IMR-90 (cell line): ENCODE results near the gene LNX1. TPM values are rescaled to one million over a fixed set of nuclear protein-coding genes. Genes with fewer than 3 reads are reported as not detected.

Experiments used
- ATAC-seq: fragments of 200-7000 bp; cut with Tn5 transposase; 2 replicates; pipeline ENCODE4 v1.9.1; 2020; ENCODE audit warnings: low read depth, mild to moderate bottlenecking, moderate library complexity
- BruUV-seq: library from RNA; stranded (reverse); fragments of 400-500 nt; replicated peaks from 2 replicates; lab custom pipeline; 2021; lab: Mats Ljungman, UMichigan
- CTCF ChIA-PET: fragments of 300-600 bp; formaldehyde crosslinking; extraction: SDS; loops from one replicate; lab custom pipeline; 2021; ENCODE audit warnings: antibody characterized with exemption; lab: Yijun Ruan, JAX
- POLR2A ChIA-PET: fragments of 300-600 bp; sonication (Branson Sonifier 250); formaldehyde crosslinking; loops from one replicate; lab custom pipeline; 2022; ENCODE audit warnings: antibody characterized with exemption; ENCODE audit not compliant: unreplicated experiment; lab: Charles Lee
- DNase-seq: peaks from one replicate; pipeline ENCODE4 v3.0.0; 2013
- H2AFZ ChIP-seq: replicated peaks from 2 replicates; pipeline ENCODE3; 2013; ENCODE audit warnings: low read length, mild to moderate bottlenecking; ENCODE audit not compliant: poor library complexity
- H2AK5ac ChIP-seq: 2 replicates; pipeline ENCODE4 v1.6.1; 2013; ENCODE audit warnings: low read depth, low read length, inconsistent platforms
- H2AK9ac ChIP-seq: replicated peaks from 2 replicates; pipeline ENCODE3; 2013; ENCODE audit warnings: mild to moderate bottlenecking, low read depth, low read length, moderate library complexity; ENCODE audit not compliant: poor library complexity
- H2BK120ac ChIP-seq: 2 replicates; pipeline ENCODE4 v1.6.1; 2013; ENCODE audit warnings: low read depth, low read length, inconsistent platforms
- H2BK15ac ChIP-seq: 3 replicates; pipeline ENCODE4 v1.6.1; 2013; ENCODE audit warnings: low read depth, low read length, inconsistent platforms
- H2BK20ac ChIP-seq: 2 replicates; pipeline ENCODE4 v1.6.1; 2013; ENCODE audit warnings: low read depth, mild to moderate bottlenecking, inconsistent platforms, low read length, moderate library complexity
- H2BK5ac ChIP-seq: 2 replicates; pipeline ENCODE4 v1.6.1; 2013; ENCODE audit warnings: mild to moderate bottlenecking, low read depth, low read length, inconsistent platforms; ENCODE audit not compliant: poor library complexity, severe bottlenecking
- H3K14ac ChIP-seq: replicated peaks from 2 replicates; pipeline ENCODE4 v1.6.1; 2013; ENCODE audit warnings: low read depth, low read length, inconsistent platforms
- H3K18ac ChIP-seq: 2 replicates; pipeline ENCODE4 v1.6.1; 2013; ENCODE audit warnings: low read depth, low read length, control low read depth
- H3K23ac ChIP-seq: 2 replicates; pipeline ENCODE4 v1.6.1; 2013; ENCODE audit warnings: low read depth, low read length, inconsistent platforms
- H3K27ac ChIP-seq: 2 replicates; pipeline ENCODE4 v1.5.1; 2013; ENCODE audit warnings: mild to moderate bottlenecking, control low read depth, low read length; ENCODE audit not compliant: insufficient read depth
- H3K27me3 ChIP-seq: 2 replicates; pipeline ENCODE4 v1.6.1; 2013; ENCODE audit warnings: low read length; ENCODE audit not compliant: control insufficient read depth, insufficient read depth
- H3K36me3 ChIP-seq: 2 replicates; pipeline ENCODE4 v1.6.1; 2013; ENCODE audit warnings: low read length, mixed read lengths; ENCODE audit not compliant: control insufficient read depth, insufficient read depth
- H3K4ac ChIP-seq: 2 replicates; pipeline ENCODE4 v1.6.1; 2013; ENCODE audit warnings: low read depth, low read length, inconsistent platforms
- H3K4me1 ChIP-seq: 2 replicates; pipeline ENCODE4 v1.6.1; 2013; ENCODE audit warnings: low read length, mixed read lengths; ENCODE audit not compliant: control insufficient read depth, insufficient read depth
- H3K4me2 ChIP-seq: 2 replicates; pipeline ENCODE4 v1.6.1; 2013; ENCODE audit warnings: low read depth, mild to moderate bottlenecking, control low read depth, low read length, moderate library complexity
- H3K4me3 ChIP-seq: 2 replicates; pipeline ENCODE4 v1.5.1; 2013; ENCODE audit warnings: low read depth, mild to moderate bottlenecking, control low read depth, low read length, moderate library complexity; ENCODE audit not compliant: insufficient read depth
- H3K56ac ChIP-seq: 2 replicates; pipeline ENCODE4 v1.6.1; 2013; ENCODE audit warnings: low read length, inconsistent platforms; ENCODE audit not compliant: insufficient read depth; ENCODE audit errors: extremely low read depth
- H3K79me1 ChIP-seq, 2 experiments: 2 replicates each; pipeline ENCODE4 v1.6.1; 2013; ENCODE audit warnings: low read length in 2 of 2, inconsistent platforms in 1 of 2, low read depth in 1 of 2
- H3K9ac ChIP-seq: 2 replicates; pipeline ENCODE4 v1.6.1; 2013; ENCODE audit warnings: low read depth, low read length, control low read depth
- H3K9me1 ChIP-seq: 2 replicates; pipeline ENCODE4 v1.6.1; 2013; ENCODE audit warnings: low read length, inconsistent platforms; ENCODE audit not compliant: insufficient read depth
- H3K9me3 ChIP-seq: 2 replicates; pipeline ENCODE4 v1.6.1; 2013; ENCODE audit warnings: low read length; ENCODE audit not compliant: control insufficient read depth, insufficient read depth
- H4K20me1 ChIP-seq: 2 replicates; pipeline ENCODE4 v1.6.1; 2013; ENCODE audit warnings: low read length, inconsistent platforms; ENCODE audit not compliant: insufficient read depth
- H4K5ac ChIP-seq: 2 replicates; pipeline ENCODE4 v1.6.1; 2013; ENCODE audit warnings: mild to moderate bottlenecking, low read depth, low read length, control low read depth
- H4K8ac ChIP-seq, 2 experiments: 2 replicates each; pipeline ENCODE4 v1.6.1; 2013; ENCODE audit warnings: low read depth in 2 of 2, low read length in 2 of 2, control low read depth in 1 of 2, inconsistent platforms in 1 of 2
- H4K91ac ChIP-seq: 2 replicates; pipeline ENCODE4 v1.6.1; 2013; ENCODE audit warnings: low read depth, low read length, inconsistent platforms; ENCODE audit not compliant: insufficient read depth
- BHLHE40 ChIP-seq: fragments of 150-350 bp; IDR thresholded peaks from 2 replicates; pipeline ENCODE4 v1.6.1; 2016; ENCODE audit warnings: mild to moderate bottlenecking, low read depth, low read length
- CEBPB ChIP-seq: IDR thresholded peaks from 2 replicates; pipeline ENCODE4 v1.6.1; 2012; ENCODE audit warnings: low read depth, low read length, improper control_type of control experiment
- CHD1 ChIP-seq: IDR thresholded peaks from 2 replicates; pipeline ENCODE4 v1.6.1; 2012; ENCODE audit warnings: low read depth, low read length, improper control_type of control experiment
- FOS ChIP-seq: fragments of 150-350 bp; IDR thresholded peaks from 2 replicates; pipeline ENCODE4 v1.6.1; 2016; ENCODE audit warnings: low read depth, low read length
- MXI1 ChIP-seq: IDR thresholded peaks from 2 replicates; pipeline ENCODE4 v1.6.1; 2012; ENCODE audit warnings: low read depth, mild to moderate bottlenecking, low read length, moderate library complexity, borderline replicate concordance
- NFE2L2 ChIP-seq: fragments of 150-350 bp; IDR thresholded peaks from 2 replicates; pipeline ENCODE4 v1.6.1; 2016; ENCODE audit warnings: low read depth, mild to moderate bottlenecking, low read length
- RCOR1 ChIP-seq: IDR thresholded peaks from 2 replicates; pipeline ENCODE4 v1.6.1; 2012; ENCODE audit warnings: mild to moderate bottlenecking, low read length, improper control_type of control experiment; ENCODE audit not compliant: insufficient replicate concordance
- SMC3 ChIP-seq: fragments of 150-350 bp; IDR thresholded peaks from 2 replicates; pipeline ENCODE4 v1.6.1; 2016; ENCODE audit warnings: low read depth, mild to moderate bottlenecking, antibody characterized with exemption, low read length, moderate library complexity
- WGBS, 2 experiments: methylation state at CpG; one replicate each; pipeline versions ENCODE4 v1.1.5 to v1.1.7; 2013; ENCODE audit warnings: missing lambda C conversion rate in 2 of 2; ENCODE audit not compliant: insufficient read length in 1 of 2; ENCODE audit errors: extremely low coverage in 2 of 2; 5-methylcytosine and 5-hydroxymethylcytosine counted together
- dilution Hi-C: fragments of 300-500 bp; cut with HindIII; formaldehyde crosslinking; loops from one replicate; pipeline ENCODE4 v1.14.3; 2018; ENCODE audit warnings: low sequenced_read_pairs; ENCODE audit not compliant: unreplicated experiment
- in situ Hi-C: fragments of 300-500 bp; cut with MboI; formaldehyde crosslinking; loops from 3 replicates; pipeline ENCODE4 v1.14.3; 2019; ENCODE audit warnings: low sequenced_read_pairs, inconsistent platforms, mixed read lengths
- intact Hi-C: fragments of 100-400 bp; cut with micrococcal nuclease; formaldehyde crosslinking; loops from 2 replicates; pipeline ENCODE4 v1.10.0; 2022
- polyA plus RNA-seq, 3 experiments: library from polyadenylated mRNA; depleted of rRNA; stranded (reverse); fragments of >200 nt; gene quantifications; 2 replicates each; pipeline ENCODE4 v1.2.3, GENCODE V29; 2012; ENCODE audit warnings: low replicate concordance in 1 of 3
- total RNA-seq: library from RNA; depleted of rRNA; stranded (reverse); fragments of >200 nt; gene quantifications from 2 replicates; pipeline ENCODE4 v1.2.3, GENCODE V29; 2012
- TF ChIP-seq, protein P1 (sequence below): fragments of 150-350 bp; IDR thresholded peaks from 2 replicates; pipeline ENCODE4 v1.6.1; 2017; ENCODE audit warnings: mild to moderate bottlenecking, antibody characterized with exemption, low read length, low read depth

Gene LNX1
- total and polyA plus RNA-seq, 2 of the 4 experiments (the other 2 are of a cell fraction): 0.15 to 0.36 TPM

DNA sequence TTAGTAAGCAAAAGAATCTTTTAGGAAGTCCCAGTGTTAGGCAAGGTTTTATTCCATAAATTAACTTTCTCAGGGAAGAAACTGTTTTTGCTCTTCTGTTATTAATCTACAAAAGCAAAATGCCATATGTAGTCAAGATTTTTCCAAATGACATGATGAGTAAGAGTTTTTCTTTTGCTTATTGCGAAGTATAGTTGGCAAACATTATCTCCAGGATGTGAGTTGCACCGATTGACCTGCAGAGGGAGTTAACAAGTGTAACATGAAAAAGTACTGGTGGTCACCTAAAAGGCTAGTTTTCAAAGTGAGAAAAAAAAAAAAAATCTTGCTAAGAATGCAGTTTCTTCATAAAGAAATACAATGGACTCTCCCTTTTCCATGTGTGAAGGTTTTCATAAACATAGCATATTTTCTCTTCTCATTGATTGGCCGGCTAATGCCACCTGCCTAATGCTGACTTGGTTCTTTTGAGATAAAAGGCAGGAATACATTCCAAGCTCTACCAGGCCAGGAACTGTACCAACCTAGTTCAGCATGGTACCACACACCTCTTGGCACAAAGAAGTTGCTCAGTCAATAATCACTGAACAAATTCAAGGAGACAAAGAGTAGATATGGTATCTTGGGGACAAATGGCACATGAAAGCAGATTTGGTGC lies 100.2 kb downstream of the LNX1 start (continued):
- TF ChIP-seq BHLHE40 (no peak), MXI1 (no peak)

DNA sequence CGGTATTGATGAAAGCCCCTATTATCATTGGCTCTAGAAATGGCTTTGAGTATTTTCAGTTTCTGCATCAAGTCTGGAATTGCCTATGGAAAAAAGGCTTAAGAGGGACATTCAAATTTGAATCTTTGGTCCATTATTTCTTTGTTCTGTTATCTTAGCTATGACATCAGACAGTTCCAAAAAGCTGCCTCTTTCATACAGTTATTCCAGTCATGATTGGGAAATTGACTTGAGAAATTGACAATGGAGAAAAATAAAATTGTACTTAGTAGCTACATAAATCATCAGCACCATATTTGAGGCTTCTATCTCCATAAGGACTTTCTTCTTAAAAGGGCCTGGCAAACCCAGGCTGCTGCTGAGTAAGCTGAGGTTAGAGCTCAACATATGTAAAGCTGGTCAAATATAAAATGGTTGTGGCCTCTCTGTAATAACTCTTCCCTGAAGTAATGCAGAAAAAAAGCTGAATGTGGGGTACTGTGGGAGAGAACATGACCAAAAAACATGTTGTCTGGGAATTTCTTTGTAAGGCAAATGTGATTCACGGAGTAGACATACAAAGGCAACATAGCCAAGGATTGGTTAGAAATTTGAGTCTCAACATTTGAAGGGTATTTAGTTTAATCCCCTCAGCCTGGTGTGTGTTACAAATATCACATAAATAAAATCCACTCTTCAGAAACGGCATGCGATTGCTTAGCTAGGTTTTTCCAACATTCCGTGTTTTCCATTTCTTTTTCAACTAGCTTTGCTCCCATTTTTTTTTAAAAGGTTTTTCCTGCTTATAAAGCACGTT lies 100.9 kb downstream of the LNX1 start:
- H3K9ac ChIP-seq: peak overlapping the region; percentile 18; the same call in 1 of the 2 replicates
- in situ Hi-C loops: loop anchor here (10.0 kb wide), 1 partner anchor 734 kb away; the partner anchor contains the start of gene PDGFRA
- H3K4me3 ChIP-seq: no peak overlapping the region
- peak overlapping the region; percentile 91 for H3K27ac ChIP-seq
- TF ChIP-seq CHD1: no peak
- TF ChIP-seq NFE2L2: no peak
- TF ChIP-seq, protein P1, sequence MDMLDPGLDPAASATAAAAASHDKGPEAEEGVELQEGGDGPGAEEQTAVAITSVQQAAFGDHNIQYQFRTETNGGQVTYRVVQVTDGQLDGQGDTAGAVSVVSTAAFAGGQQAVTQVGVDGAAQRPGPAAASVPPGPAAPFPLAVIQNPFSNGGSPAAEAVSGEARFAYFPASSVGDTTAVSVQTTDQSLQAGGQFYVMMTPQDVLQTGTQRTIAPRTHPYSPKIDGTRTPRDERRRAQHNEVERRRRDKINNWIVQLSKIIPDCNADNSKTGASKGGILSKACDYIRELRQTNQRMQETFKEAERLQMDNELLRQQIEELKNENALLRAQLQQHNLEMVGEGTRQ: no peak
- no peak for TF ChIP-seq FOS
- TF ChIP-seq RCOR1: no peak
- no peak for TF ChIP-seq CEBPB
- TF ChIP-seq SMC3: no peak
- dilution Hi-C loops: no loop called here
- no peaks in the 10 kb centered on the region for H3K36me3 ChIP-seq
- CTCF ChIA-PET: interaction anchor here (0.6 to 2.2 kb wide), 9 partner anchors 10 to 903 kb away, joined by 3 to 9 read pairs (median 3); no protein-coding TSS in a partner anchor
- intact Hi-C loops: loop anchor here (2.0 to 10.0 kb wide), 4 partner anchors 87 to 736 kb away; no protein-coding TSS in a partner anchor
- no peaks in the 10 kb centered on the region for H3K9me3 ChIP-seq
- H4K8ac ChIP-seq: peak overlapping the region; percentile 80 to 92
- H3K18ac ChIP-seq: peak overlapping the region; percentile 92
- ATAC-seq (peak; percentile 58), DNase-seq (peak; percentile 45)
- peaks cover 3% of the 10 kb centered on the region; the same call in 1 of the 2 replicates for H3K9me1 ChIP-seq
- H2AFZ ChIP-seq: no peak overlapping the region
- H3K14ac ChIP-seq: peak overlapping the region; percentile 51
- no peaks in the 10 kb centered on the region for H4K20me1 ChIP-seq
- peak overlapping the region; percentile 62; the same call in 1 of the 2 replicates for H3K4ac ChIP-seq
- H2AK9ac ChIP-seq: no peak overlapping the region
- H2BK20ac ChIP-seq: peak overlapping the region; percentile 86; the same call in 1 of the 2 replicates
- POLR2A ChIA-PET: interaction anchor here (0.5 kb wide), 1 partner anchor 53 kb away, joined by 3 read pairs; no protein-coding TSS in a partner anchor
- peak overlapping the region; percentile 66; the same call in 1 of the 2 replicates for H4K91ac ChIP-seq
- peak overlapping the region; percentile 43; the same call in 1 of the 2 replicates for H3K56ac ChIP-seq
- H2AK5ac ChIP-seq: no peak overlapping the region
- BruUV-seq: no TSS peak
- peak overlapping the region; percentile 85 for H4K5ac ChIP-seq
- H3K23ac ChIP-seq: peak overlapping the region; percentile 52; the same call in 1 of the 2 replicates
- peak overlapping the region; percentile 86 for H2BK120ac ChIP-seq
- no peaks in the 10 kb centered on the region for H3K79me1 ChIP-seq
- WGBS, 2 experiments: no CpG with 5 or more reads among the region's 6 CpGs
- H3K27me3 ChIP-seq: no peaks in the 10 kb centered on the region
- peak overlapping the region; percentile 94 for H2BK15ac ChIP-seq
- peak overlapping the region; percentile 40; the same call in 1 of the 2 replicates for H3K4me2 ChIP-seq
- peaks cover 11% of the 10 kb centered on the region for H3K4me1 ChIP-seq
- peak overlapping the region; percentile 64 for H2BK5ac ChIP-seq
